ENCODE data around the gene UBIAD1.

GRCh38 chr1:11302366-11302765, 29.4 kb downstream of the UBIAD1 start:
- TF ChIP-seq POLR2A (IDR thresholded peaks at IDR 0.05) (no peak), CTCF (IDR thresholded peaks at IDR 0.05) (no peak), POLR2AphosphoS5 (IDR thresholded peaks at IDR 0.05) (no peak), EP300 (IDR thresholded peaks at IDR 0.05) (no peak)
